ENCODE data around the gene FAM240A. TPM values are rescaled to one million over a fixed set of nuclear protein-coding genes. Genes with fewer than 3 reads are reported as not detected.

FAM240A gene
- total RNA-seq, 1 donor, result not detected

DNA sequence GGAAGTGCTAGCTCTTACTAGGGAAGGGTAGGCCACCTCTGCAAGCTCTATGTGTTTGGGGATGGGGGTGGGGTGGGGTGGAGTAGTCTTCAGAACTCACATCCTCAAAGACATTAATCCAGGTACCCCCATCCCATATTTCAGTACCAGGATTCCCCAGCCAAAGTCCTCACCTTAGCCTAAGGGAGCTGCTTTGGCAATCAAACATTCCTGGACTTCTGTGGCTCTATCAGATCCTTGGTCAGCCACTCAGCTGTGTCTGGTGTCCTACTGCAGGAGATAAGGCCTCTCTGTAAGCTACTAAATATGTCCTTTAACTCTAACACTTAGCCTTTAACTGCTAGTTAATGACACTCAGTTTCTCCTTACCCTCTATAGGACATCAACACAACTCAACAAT is 26.9 kb downstream of the FAM240A start:
- TF ChIP-seq, protein P1, sequence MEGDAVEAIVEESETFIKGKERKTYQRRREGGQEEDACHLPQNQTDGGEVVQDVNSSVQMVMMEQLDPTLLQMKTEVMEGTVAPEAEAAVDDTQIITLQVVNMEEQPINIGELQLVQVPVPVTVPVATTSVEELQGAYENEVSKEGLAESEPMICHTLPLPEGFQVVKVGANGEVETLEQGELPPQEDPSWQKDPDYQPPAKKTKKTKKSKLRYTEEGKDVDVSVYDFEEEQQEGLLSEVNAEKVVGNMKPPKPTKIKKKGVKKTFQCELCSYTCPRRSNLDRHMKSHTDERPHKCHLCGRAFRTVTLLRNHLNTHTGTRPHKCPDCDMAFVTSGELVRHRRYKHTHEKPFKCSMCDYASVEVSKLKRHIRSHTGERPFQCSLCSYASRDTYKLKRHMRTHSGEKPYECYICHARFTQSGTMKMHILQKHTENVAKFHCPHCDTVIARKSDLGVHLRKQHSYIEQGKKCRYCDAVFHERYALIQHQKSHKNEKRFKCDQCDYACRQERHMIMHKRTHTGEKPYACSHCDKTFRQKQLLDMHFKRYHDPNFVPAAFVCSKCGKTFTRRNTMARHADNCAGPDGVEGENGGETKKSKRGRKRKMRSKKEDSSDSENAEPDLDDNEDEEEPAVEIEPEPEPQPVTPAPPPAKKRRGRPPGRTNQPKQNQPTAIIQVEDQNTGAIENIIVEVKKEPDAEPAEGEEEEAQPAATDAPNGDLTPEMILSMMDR (IDR thresholded peaks at IDR 0.05; ENCODE audit: insufficient read depth, low read depth, low read length), result no peak
- no peak for DNase-seq (ENCODE audit: low read depth)
- no peak overlapping the region for H3K4me3 ChIP-seq (ENCODE audit: low read depth, low read length)

DNA sequence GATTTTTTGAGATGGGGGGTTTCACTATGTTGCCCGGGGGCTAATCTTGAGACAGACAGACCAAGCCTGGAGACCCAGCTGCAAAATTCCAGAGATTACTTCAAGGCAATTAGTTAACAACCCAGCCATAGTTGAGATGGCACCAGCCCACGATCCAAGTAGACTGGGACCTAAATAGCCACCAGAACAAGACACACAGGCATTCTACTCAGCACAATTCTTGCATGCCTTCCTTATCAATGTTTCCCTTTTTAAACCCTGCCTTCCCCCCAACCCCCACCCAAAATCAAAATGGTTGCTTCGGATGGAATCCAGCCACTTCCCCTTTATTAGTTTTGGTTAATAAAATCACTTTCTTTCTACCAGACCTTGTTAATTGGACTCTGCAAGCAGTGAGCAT is 28.6 kb downstream of the FAM240A start:
- TF ChIP-seq, protein P1 (IDR thresholded peaks at IDR 0.05; ENCODE audit: insufficient read depth, low read depth, low read length), result no peak
- H3K4me3 ChIP-seq (ENCODE audit: low read depth, low read length), result no peak overlapping the region
- no peak for DNase-seq (ENCODE audit: low read depth)

DNA sequence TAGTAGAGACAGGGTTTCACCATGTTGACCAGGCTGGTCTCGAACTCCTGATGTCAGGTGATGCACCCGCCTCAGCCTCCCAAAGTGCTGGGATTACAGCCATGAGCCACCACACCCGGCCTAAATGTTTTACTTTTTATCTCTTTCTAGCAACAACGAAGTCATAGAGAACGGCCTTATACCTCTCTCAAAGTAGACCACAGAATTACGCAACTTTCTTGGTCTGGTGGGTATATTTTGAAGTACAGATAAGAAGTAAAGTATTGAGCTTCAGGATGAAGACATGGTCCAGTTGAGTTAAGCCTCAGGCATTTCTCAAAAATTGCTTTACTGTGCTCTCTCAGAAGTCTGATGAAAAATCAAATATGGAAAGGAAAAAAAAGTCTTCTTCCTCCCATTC is 30.6 kb downstream of the FAM240A start:
- peak; percentile 14 for DNase-seq (ENCODE audit: low read depth)
- no peak overlapping the region for H3K4me3 ChIP-seq (ENCODE audit: low read depth, low read length)
- TF ChIP-seq, protein P1 (IDR thresholded peaks at IDR 0.05; ENCODE audit: insufficient read depth, low read depth, low read length), result no peak

DNA sequence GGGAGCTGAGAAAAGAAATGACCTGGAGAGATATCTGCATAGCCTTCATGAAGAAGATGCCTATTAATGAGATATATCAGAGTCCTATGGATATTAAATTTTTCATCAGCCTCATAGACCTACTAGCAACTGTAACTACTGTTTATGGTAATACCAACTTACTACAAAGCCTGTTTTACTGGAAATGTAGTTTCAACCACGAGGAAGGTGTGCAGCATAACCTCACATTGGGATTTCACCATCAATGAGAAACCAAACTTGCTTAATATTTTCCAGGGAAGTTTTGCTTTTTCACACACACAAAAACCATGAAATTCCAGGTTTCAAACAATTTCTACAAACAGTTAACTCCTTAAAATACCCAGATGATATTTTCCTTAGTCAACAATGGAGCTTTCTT is 31.4 kb downstream of the FAM240A start:
- TF ChIP-seq, protein P1 (IDR thresholded peaks at IDR 0.05; ENCODE audit: insufficient read depth, low read depth, low read length), result no peak
- no peak for DNase-seq (ENCODE audit: low read depth)
- H3K4me3 ChIP-seq (ENCODE audit: low read depth, low read length), result no peak overlapping the region

DNA sequence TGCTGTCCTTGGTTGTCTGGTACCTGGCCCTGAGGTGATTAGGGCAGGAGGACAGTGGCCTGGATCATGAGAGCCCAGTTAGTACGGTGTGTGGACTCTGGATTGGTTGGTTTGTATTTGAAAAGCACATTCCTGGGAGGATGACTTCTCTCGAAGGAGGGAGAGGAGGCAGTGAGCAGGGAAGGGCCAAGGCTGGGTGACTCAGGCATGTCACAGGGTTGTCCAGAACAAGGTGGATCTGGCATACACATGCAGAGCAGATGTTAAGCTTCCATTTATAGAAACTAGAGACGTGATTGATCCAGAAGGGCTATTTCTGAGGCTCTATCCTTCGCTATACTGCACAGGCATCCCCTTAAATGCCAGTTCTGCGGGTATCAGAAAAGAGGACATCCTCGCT is 34.4 kb downstream of the FAM240A start:
- peak; percentile 54 for DNase-seq (ENCODE audit: low read depth)
- TF ChIP-seq, protein P1 (IDR thresholded peaks at IDR 0.05; ENCODE audit: insufficient read depth, low read depth, low read length), result no peak
- no peak overlapping the region for H3K4me3 ChIP-seq (ENCODE audit: low read depth, low read length)

DNA sequence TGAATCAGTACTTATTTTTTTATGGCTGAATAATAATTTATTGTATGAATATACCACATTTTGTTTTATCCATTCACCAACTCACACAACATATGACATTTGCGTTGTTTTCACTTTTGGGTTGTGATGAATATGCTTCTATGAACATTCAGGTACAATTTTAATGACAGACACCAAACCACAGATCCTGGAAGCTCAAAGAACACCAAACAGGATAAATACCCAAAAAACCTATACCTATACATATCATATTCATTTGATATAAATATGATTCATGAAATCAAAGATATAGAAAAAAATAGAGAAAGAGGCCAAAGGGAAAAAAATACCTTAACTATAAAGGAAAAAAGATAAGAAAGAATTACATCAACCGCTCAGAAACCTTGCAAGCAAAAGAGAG is 35.8 kb downstream of the FAM240A start:
- TF ChIP-seq, protein P1 (IDR thresholded peaks at IDR 0.05; ENCODE audit: insufficient read depth, low read depth, low read length), result no peak

DNA sequence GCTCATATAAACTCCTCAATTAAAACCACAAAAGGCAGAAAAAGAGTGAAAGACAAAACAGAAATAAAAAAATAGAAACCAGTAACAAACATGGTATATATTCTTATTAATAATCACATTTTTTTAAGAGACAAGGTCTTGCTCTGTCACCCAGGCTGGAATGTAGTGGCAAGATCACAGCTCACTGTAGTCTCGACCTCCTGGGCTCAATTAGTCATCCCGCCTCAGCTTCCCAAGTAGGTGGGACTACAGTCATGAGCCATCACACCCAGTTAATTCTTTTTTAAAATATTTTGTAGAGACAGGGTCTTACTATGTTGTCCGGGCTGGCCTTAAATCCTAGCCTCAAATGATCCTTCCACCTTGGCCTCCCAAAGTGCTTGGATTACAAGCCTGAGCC is 37.1 kb downstream of the FAM240A start:
- no peak for DNase-seq (ENCODE audit: low read depth)
- TF ChIP-seq, protein P1 (IDR thresholded peaks at IDR 0.05; ENCODE audit: insufficient read depth, low read depth, low read length), result no peak
- H3K4me3 ChIP-seq (ENCODE audit: low read depth, low read length), result no peak overlapping the region

More for the DNA sequence above, 35.8 kb downstream of the FAM240A start:
- H3K4me3 ChIP-seq (ENCODE audit: low read depth, low read length), result no peak overlapping the region
- no peak for DNase-seq (ENCODE audit: low read depth)

All from fibroblast of villous mesenchyme (primary cell).